22Rv1 (cell line): ENCODE measurements around the gene RBM20.

Experiments used
- H3K27ac ChIP-seq: fragments of 450-650 bp; 2 replicates; pipeline ENCODE4 v1.5.1; 2017
- CTCF ChIP-seq: fragments of 450-650 bp; IDR thresholded peaks from 2 replicates; pipeline ENCODE4 v1.5.1; 2017; ENCODE audit warnings: mild to moderate bottlenecking
- ZFX ChIP-seq: fragments of 450-650 bp; IDR thresholded peaks from 2 replicates; pipeline ENCODE4 v1.6.1; 2017; ENCODE audit warnings: antibody characterized with exemption, borderline replicate concordance

The RBM20 gene

GRCh38 chr10:110748970-110749369 lies 104.8 kb downstream of the RBM20 start:
- H3K27ac ChIP-seq: no peak overlapping the region
- no peak for TF ChIP-seq ZFX

- no peak for TF ChIP-seq ZFX
- TF ChIP-seq CTCF: no peak
- no peak overlapping the region for H3K27ac ChIP-seq
These were observed 106.8 kb downstream of the RBM20 start for GRCh38 chr10:110750931-110751330.

- no peak overlapping the region for H3K27ac ChIP-seq
- TF ChIP-seq ZFX: no peak
- no peak for TF ChIP-seq CTCF
These were observed 107.7 kb downstream of the RBM20 start for GRCh38 chr10:110751850-110752249.

GRCh38 chr10:110753462-110753861 lies 109.3 kb downstream of the RBM20 start:
- H3K27ac ChIP-seq: no peak overlapping the region
- TF ChIP-seq ZFX: no peak
- no peak for TF ChIP-seq CTCF

GRCh38 chr10:110754375-110755105 lies 110.4 kb downstream of the RBM20 start:
- no peak overlapping the region for H3K27ac ChIP-seq
- no peak for TF ChIP-seq CTCF
- no peak for TF ChIP-seq ZFX

- H3K27ac ChIP-seq: no peak overlapping the region
- no peak for TF ChIP-seq ZFX
- no peak for TF ChIP-seq CTCF
These were observed 111.6 kb downstream of the RBM20 start for GRCh38 chr10:110755781-110756180.

- TF ChIP-seq CTCF (no peak), ZFX (no peak)
These were observed 112.7 kb downstream of the RBM20 start for GRCh38 chr10:110756876-110757275.

GRCh38 chr10:110757586-110757985 lies 113.5 kb downstream of the RBM20 start:
- no peak overlapping the region for H3K27ac ChIP-seq

More at GRCh38 chr10:110756876-110757275, 112.7 kb downstream of the RBM20 start:
- H3K27ac ChIP-seq: no peak overlapping the region

More at GRCh38 chr10:110757586-110757985, 113.5 kb downstream of the RBM20 start:
- TF ChIP-seq ZFX (no peak), CTCF (no peak)
